Stimulated activated CD4-positive, alpha-beta T cell treated with anti-CD3 and anti-CD28 coated beads, Interleukin-15, amount 100 ng/mL, for 1 hour (primary cell): ENCODE measurements around the gene SMDT1.
A peak's percentile ranks its signal among the peaks of the same experiment; 100 is the strongest.

Experiments used
- DNase-seq, 2 donors: peaks; one replicate each; pipeline ENCODE4 v3.0.0-alpha.2; 2020; ENCODE audit warnings: low read depth in 1 of 2, low spot score in 1 of 2

SMDT1 gene, protein sequence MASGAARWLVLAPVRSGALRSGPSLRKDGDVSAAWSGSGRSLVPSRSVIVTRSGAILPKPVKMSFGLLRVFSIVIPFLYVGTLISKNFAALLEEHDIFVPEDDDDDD

DNA sequence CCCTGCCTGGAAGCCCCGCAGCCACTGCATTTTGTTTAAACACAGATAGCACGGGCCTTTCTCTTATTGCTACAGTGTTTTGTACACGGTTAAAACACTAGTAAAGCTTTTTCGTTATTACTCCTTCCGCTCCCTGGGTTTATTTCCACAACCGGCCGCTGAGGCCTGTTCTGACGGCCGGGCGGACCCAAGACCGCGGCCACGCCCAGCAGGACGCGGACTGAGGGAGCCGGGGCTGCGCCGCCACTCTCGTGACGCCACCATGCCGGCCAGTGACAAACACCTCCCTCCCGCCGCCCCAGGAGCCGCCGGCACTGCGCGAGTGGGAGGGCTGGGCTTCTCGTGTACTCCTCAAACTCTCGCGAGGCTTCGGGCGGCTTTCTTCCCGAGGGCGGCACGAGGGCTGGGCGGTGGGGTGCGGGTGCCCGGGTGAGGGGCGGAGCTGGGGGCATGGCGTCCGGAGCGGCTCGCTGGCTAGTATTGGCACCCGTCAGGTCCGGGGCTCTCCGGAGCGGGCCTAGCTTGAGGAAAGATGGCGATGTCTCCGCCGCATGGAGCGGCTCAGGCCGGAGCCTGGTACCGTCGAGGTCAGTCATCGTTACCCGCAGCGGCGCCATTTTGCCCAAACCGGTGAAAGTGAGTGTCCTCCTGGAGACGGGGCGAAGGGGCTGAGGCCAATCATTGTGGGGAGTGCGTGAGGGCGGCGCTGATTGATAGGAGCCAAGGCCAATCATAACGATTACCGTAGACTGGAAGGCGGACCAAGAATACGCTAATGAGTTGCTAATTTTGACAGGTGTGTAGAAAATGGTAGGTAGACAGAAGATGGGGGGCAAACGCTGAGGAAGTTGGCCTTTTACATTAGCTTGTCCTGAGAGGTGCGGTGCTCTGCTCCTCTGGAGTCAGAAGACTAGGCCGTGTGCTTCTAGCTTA, at the start of gene SMDT1:
TSS of gene SMDT1 (plus strand) at position 382 of the 933 bp plus-strand sequence. CDS start at position 451, 69 bp downstream.
- peak; percentile 94 to 97 for DNase-seq

DNA sequence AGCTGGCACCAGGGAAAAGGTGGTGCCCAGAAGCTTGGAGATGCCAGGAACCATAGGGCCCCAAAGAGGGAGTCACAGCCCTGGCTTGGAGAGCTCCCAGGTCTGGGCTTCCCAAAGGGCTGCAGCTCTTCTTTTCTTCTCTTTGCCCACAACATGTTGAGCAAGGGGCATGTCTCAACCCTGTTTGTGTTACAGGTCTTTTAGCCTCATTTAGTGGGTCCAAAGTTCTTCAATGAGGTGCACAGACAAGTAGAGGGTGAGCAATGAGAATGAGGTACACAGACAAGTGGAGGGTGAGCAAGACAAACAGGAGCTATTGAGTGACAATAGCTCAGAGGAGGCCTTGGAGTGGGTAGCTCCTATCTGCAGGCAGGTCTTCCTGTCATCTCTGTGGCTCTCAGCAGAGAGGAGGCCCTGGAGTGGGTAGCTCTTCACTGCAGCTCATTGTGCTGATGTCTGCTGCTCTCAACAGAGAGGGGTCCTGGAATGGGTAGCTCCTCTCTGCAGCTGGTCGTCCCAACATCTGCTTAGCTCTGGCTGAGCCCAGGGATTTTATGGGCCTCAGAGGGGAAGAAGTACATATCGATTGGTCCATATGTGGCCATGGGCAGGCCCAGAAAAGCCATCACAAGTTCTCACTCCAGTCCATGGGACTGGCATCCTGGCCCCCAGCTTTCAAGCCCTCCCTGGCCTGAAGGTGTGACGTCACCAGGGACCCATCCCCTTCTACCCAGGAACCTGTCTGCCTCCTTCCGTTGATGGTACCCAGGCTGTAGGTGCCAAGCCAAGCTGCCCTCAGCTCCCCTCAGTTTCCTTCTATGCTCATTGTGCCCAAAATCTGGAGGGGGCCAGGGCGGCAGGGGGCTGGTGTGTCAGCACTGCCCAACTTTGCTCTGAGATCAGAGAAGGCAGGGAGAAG, 46.0 kb upstream of the SMDT1 start:
- no peak for DNase-seq

DNA sequence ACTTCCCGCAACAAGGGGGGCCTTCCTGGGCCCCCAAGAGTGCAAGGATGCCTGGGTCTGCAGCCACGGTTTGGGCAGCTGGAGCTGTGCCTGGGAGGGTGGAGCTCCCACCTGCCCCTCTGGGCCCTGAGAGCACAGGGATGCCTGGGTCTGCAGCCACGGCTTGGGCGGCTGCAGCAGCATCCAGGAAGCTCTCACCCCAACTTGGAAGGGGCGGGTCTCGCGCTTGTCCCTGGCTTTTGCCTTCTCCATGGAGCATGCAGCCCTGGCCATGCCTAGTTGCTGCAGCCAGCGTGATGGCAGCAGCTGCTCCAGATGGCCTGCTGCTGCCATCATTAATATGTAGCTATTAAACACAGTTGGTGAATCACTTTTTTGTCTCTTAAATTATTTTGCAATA, 44.2 kb upstream of the SMDT1 start:
- DNase-seq: no peak

DNA sequence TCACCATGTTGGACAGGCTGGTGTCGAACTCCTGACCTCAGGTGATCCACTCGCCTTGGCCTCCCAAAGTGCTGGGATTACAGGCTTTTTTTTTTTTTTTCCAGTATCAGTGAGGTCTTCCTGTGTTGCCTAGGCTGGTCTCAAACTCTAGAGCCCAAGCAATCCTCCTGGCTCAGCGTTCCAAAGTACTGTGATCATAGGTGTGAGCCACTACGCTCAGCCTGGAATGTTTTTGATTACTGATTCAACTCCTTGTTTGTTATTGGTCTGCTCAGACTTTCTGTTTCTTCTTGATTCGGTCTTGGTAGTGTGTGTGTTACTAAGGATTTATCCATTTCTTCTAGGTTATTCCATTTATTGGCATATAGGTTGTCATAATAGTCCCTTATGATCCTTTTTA, 40.2 kb upstream of the SMDT1 start:
- DNase-seq: no peak

DNA sequence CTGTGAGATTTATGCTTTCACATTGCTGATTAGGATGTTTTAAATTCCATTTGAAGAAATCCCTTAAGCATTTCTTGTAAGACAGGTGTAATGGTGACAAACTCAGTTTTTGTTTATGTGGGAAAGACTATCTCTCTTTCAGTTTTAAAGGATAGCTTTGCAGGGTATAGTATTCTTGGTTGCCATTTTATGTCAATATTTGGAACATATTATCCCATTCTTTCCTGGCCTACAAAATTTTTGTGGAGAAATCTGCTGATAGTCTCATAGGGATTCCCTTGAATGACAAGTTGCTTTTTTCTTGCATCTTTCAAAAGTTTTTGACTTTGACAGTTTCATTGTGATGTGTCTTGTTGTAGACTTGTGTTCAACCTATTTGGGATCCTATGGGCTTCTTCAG, 37.7 kb upstream of the SMDT1 start:
- no peak for DNase-seq

DNA sequence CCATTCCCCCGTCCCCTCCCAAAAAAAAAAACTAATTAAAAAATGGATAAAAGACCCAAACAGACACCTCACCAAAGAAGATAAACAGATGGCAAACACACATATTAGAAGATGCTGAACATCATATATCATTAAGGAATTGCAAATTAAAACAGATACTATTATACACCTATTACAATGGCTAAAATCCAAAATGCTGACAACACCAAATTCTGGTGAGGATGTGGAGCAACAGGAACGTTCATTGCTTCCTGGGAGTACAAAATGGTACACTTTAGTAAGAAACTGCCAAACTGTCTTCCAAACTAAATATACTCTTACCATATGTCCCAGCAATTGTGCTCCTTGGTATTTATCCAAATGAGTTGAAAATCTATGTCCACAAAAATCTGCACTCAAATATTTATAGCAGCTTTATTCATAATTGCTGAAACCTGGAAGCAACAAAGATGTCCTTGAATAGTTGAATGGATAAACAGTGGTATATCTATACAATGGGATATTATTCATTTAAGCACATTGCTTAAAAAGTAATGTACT, 28.8 kb upstream of the SMDT1 start:
- DNase-seq: no peak

DNA sequence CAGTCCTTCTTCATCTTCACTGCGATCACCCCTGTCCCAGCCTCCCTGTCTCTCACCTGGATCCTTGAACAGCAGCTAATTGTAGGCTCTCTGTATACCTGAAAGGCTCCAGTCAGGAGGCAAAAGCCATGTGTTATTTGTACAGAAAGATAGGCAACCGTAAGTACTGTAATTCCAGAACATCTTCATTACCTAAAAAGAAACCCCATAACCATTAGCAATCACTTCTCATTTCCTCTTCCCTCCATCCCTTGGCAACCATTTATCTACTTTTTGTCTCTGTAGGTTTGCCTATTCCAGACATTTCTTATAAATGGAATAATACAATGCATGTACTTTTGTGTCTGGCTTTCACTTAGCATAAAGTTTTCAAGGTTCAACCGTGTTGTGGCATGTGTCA, 26.7 kb upstream of the SMDT1 start:
- DNase-seq: no peak

DNA sequence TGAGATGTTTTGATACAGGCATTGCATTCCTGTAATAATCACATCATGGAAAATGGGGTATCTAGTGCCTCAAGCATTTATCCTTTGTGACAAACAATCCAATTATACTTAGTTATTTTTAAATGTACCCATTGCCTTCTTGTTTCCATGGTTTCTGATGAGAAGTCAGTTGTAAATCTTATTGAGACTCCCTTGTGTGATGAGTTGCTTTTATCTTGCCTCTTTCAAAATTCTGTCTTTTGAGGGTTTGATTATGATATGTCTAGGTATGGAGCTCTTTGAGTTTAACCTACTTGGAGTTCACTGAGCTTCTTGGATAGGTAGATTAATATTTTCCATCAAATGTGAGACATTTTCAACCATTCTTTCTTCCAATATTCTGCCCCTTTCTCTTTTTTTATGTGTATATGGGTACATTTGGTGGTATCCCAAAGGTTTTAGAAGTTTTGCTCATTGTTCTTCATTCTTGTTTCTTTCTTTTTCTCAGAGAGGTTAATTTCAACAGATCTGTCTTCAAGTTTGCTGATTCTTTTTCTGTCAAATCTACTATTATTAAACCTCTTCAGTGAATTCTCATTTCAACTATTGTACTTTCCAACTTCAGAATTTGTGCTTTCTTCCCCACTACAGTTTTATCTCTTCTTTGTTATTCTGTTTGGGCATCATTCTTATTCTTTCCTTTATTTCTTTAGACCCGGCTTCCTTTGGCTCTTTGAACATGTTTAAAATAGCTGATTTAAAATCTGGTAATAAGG, 22.6 kb upstream of the SMDT1 start:
- DNase-seq: no peak

DNA sequence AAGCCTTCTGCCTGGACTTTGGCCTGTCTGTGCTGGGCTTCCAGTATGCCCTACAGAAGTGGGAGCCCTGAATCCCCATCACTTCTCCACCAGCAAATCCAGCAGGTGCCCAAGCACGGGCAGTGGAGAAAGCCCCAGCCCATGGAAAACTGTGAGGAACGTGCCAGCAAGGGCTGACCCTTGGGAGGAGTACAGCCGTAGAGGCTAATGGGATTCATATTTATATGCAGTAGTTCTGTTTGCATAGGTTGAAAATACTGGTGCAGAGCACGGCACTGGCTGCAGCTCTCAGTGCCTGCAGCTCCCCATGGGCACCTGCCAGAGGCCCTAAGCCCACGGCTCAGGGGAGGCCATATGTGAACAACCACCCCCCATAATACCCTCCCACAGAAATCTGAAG, 19.0 kb upstream of the SMDT1 start:
- no peak for DNase-seq

DNA sequence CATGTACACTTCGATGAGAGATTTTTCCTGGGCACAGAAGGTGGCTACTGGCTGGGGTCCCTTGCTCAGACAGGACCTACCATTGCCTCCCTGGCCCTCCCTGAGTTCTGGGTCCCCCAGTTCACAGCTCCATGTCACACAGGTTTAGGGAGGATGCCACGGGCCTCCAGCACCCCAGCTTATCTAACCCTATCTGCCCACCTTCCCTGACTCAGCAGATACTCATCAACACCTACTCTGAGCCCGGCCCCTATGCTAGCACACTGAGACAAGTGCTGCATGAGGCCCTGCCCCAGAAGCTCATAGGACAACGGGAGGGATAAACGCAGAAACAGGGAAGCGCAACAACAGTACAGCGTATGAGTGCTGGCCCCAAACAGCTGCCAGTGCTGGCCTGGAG, 18.5 kb upstream of the SMDT1 start:
- no peak for DNase-seq

DNA sequence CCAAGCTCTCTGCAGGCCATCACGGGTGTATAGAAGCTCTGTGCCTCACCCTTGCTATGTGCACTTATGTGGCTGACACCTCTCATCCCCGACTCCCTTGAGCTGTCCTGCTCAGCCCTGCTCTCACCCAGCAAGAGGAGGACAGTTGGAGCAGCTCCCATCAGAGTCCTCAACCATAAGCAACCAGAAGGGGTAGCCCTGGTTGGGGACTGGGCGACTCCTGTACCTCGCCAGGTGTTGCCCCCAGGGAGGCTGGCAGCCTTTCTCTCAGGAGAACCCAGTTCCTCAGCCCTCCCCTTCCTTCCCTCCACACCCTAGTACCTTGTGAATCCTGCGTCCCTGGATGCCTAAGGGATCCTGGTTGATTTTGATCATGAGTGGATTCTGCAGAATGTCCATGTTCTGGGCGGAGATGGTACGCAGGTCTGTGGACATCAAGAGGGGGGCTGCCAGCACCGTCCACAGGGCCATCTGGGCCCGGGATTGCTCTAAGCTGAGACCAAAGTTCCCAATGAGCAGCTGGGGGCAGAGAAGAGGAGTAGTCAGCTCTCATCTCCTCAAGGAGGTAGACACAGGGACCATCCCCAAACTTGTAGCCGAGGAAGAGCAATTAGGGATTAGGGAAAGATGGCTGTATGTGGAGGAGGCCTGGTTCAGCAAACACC, 16.9 kb upstream of the SMDT1 start:
- no peak for DNase-seq

DNA sequence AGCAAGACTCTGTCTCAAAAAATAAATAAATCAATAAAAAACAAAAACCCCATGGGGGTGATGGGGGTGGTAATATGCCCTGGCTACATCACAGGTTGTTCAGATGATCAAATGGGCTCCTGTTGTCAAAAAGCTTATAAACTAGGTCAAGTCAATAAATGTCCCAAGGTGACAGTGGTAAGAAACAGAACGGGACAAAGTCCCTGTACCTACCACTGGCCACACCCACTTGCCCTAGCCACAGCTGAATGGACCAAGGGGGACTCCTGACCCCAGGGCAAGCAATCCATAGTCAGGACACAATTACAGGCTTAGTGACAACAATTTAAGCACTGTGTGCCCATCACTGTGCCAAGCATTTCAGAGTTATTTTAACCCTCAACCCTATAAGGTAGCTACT, 14.9 kb upstream of the SMDT1 start:
- DNase-seq: no peak

DNA sequence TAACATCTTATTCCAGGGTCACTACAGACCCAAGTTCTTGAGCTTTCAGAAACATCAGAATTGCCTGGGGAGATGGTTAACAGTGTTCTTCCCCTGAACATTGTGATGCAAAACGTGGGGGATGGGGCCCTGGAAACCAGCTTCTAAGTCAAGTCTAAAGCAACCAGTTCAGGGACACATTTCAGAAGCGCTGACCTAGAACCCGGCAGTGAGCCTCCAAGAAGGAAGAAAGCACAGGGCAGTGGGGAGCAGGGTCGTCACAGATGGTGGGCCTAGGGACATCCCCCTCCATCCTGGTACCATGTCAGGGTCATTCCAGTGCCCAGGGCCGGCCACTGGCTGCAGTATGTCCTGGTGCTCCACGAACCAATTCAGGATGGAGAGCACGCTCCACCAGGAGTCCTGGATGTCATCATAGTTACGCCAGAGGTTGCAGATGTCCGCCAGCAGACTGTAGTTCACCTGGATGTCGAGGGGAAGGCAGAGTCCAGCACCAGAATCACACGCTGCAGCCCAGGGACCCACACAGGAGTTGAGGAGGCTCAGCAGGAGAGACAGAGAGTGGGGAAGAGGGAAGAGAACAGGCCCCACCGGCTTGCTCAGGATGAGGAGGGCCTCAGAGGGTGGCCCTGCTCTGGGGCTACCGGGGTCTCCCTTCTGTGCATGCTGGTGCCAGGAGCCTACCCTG, 13.9 kb upstream of the SMDT1 start:
- no peak for DNase-seq

DNA sequence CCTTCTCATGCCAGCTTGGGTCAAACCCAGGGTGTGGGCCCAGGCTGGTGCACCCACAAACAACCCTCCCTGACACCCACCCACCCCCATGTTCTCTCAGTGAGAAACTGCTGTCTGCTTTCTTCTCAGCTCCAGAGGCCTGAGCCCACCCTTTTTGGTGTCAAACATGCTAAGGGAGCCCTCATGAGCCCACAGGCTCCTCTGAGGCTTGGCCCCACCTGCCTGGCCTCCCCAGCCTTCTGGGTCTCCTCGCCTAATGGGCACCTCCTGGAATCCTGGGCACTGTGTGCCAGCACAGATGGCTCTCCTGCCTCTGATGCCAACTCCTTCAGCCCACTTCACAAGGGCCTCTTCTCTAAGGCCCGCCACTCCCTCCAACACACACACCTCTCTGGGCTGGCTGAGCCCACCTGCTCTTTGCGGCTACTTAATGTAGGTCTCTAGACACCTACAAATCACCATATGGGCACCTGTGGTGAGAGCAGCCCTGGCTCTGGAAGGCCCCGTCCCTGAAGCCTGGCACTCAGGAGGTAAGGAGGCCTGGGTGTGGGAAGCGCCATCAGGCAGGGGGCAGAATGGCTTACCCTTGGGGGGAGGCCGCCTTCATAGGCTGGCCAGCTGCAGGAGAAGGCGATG, 13.3 kb upstream of the SMDT1 start:
- DNase-seq: no peak

DNA sequence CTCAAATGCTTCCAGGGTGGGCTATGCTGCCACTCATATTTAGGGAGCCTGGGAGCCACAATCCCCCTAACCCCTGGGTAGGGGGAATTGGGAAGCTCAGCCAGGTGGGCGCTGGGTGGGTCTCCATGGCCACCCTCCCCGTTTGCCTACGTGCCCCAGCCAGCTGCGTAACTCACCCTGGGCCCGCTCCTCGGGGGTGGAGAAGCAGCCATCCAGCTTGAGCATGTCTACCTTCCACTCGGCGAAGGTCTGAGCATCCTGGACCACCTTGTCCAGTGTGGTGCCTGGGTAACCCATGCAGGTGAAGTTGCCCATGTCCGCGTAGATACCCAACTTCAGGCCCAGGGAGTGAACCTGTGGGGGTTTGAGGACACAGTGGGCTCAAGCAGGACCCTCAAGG, 12.6 kb upstream of the SMDT1 start:
- no peak for DNase-seq

DNA sequence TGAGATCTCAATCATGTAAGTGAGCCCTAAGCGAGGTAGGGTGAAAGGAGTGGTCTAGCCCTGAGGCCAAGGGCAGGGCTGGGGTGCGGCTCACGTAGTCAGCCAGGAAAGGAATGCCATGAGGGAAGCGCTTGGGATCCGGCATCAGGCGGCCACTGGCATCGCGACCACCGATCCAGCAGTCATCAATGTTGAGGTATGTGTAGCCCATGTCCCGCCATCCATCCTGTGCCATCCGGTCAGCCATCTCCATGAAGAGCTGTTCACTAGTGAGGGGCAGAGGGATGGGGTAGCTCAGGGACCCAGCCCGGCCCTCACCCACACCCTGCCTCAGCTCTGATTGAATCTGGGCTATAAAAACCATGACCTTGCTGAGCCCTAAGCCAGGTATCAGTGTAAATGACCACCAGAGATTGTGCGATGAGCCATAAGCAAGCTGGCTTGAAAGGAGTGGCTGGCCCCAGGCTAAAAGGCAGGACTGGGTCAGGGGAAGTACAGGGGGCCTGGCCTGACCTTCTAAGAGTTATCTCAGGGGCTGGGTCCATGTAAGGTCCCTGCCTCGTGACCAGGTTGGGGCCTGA, 11.7 kb upstream of the SMDT1 start:
- no peak for DNase-seq

DNA sequence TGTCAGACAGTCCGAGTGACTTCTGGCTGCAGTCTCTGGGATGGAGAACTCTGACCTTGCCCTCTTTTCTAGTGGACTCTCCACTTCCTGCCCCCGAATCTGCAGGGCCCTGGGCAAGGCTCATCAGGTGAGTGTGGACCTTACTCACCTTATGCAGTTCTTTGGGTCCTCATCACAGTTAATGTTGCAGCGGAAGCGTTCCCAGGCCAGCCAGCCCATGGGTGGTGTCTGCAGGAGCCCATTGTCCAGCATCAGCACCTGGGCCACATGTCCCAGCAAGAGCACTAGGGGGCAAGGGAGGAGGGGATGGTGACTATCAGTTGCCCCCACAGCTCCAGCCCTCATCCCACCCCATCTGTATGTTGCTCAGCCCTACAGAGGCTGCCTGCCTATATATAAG, 11.2 kb upstream of the SMDT1 start:
- DNase-seq: no peak

DNA sequence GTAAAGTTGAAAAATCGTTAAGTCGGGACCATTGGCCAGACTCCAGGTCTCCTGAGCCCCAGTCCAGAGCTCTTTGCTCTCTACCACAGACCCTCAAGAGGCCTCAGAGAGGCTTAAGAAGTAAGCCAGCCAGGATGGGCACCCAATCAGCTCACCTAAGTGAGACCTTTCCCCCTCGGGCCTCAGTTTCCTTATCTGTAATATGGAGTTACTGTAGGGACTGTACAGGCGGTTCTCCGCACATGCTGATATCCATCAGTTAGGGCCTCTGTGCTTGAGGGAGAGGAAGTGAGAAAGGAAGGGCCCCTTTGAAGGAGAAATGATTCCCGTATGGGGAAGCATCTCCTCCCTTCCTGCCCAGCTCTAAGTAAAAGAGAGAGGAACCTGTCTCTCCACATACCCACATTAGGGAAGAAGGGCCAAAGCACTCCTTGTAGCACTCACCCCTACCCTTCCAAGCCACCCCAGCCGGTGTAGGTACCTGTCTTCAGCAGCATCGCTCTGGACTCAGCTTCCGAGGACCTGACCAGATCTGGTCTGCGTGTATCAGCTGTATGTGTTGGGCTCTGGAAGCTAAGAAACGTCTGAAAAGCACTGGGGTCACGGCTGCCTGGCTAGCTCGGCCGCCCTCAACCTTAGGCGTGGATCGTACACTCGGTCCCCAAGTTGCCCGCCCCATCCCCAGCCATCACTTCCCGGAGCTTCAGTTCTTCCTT, 9.5 kb upstream of the SMDT1 start:
- no peak for DNase-seq
